Adrenal gland (tissue), 5 donors: Measurements from ENCODE around the gene SCG2.

Experiments used
- CTCF ChIP-seq, 6 experiments: fragments of 450-650 bp in 4 of 6; fragments of 200-600 bp in 2 of 6; sonication (generic) in 1 of 6; IDR thresholded peaks; 1 replicate in 5 of 6; 2 replicates in 1 of 6; pipeline versions ENCODE4 v1.5.1 to v1.8.0; 2016 to 2021; ENCODE audit warnings: antibody characterized with exemption in 6 of 6, mild to moderate bottlenecking in 2 of 6, moderate library complexity in 1 of 6
- POLR2A ChIP-seq, 2 donors: fragments of 450-650 bp; IDR thresholded peaks; one replicate each; pipeline ENCODE4 v1.6.1; 2017; ENCODE audit warnings: antibody characterized with exemption in 2 of 2, mild to moderate bottlenecking in 2 of 2, moderate library complexity in 1 of 2
- donor health status: DM: no; HTN: no; CAD: no.

GRCh38 chr2:223585666-223586065 lies 16.5 kb downstream of the SCG2 start:
- TF ChIP-seq CTCF (IDR thresholded peaks at IDR 0.05) = no peak
- no peak for TF ChIP-seq POLR2A (IDR thresholded peaks at IDR 0.05)
